ENCODE data around the gene TPRKB.
"Not testable (repeated sequence)": the region's sequence is repeated elsewhere in the genome, so short reads cannot be mapped to it uniquely, and the experiment has no call there.

Gene TPRKB

DNA sequence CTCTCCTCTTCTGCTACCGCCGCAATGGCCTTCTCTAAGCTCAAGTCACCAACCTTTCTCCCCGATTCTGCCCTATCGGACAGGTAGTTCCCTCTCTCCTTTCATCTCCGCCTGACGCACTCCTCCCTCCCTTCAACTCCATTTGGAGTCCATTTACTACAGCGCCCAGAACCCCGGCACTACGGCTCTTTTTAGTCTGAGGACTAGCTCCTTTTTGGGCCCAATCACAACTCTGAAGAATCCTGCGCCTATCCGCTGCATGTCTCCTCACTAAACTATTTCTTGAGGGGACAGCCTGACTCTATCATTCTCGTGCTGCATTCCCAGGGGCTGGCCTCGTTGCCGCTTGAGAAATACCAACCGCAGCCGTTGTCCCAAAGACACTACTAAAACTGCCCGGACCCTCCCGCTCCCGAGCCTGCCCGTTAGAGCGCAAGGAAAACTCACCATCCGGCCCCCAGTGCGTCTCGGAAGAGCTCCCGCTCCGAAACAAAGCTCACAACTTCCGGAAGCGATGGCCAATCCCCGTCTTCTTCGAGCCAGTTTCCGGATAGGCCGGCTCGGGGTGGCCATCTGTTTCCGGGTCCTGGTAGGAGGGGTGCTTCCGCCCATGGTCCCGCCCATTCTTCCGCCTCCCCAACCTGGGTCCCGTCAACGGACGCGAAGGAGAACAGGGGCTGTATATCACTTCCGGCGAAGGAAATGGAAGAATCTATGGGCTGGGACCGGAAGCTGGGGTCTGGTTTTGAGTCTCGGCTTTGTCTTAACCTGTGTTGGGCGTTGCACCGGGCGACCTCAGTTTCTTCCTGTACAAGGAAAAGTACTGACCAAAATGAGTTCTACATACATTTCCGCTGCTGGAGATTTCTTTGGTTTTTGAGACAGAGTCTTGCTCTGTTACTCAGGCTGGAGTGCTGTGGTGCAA, at the start of gene TPRKB:
TPRKB (minus strand) TSS at position 491 of the 925 bp plus-strand sequence. CDS start 2,776 bp downstream, outside the sequence.
- peak; percentile 96 to 97 for DNase-seq

GRCh38 chr2:73783883-73784282, 46.7 kb upstream of the TPRKB start, which contains the start of gene C2orf78:
C2orf78 (plus strand) TSS chr2:73784183; CDS start chr2:73784310, 127 bp downstream.
- not testable (repeated sequence) for DNase-seq

DNA sequence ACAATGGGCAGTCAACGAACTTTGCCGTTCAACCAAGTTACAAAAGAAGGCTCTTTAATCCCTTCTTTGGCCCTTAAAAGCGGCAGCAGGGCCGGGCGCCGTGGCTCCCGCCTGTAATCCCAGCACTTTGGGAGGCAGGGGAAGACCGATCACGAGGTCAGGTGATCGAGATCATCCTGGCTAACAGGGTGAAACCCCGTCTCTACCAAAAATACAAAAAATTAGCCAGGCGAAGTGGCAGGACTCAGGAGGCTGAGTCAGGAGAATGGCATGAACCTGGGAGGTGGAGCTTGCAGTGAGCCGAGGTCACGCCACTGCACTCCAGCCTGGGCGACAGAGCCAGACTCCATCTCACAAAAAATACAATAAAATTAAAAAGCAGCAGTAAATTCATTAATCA, 46.3 kb upstream of the TPRKB start:
- not testable (repeated sequence) for DNase-seq

DNA sequence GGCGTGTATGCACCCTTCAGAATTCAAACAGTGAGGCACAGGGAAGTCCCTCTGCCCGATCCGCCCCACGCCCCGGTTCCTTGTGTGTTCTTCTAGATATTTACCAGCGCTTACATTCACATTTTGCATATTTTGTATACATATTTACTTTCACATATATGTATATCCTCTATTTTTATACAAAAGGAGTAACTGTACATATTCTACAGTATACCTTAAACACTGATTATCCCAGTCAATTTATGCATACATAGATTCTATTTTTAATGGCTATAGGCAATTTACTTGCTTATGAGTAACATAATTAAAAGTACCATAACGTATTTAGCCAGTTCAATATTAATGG, 43.1 kb upstream of the TPRKB start:
- no peak for DNase-seq

- DNase-seq, result peak; percentile 99
These were observed 42.5 kb upstream of the TPRKB start, which contains the start of gene DUSP11 for GRCh38 chr2:73779467-73780236. DUSP11 (minus strand) TSS chr2:73780103; CDS start chr2:73779974, 129 bp downstream.

DNA sequence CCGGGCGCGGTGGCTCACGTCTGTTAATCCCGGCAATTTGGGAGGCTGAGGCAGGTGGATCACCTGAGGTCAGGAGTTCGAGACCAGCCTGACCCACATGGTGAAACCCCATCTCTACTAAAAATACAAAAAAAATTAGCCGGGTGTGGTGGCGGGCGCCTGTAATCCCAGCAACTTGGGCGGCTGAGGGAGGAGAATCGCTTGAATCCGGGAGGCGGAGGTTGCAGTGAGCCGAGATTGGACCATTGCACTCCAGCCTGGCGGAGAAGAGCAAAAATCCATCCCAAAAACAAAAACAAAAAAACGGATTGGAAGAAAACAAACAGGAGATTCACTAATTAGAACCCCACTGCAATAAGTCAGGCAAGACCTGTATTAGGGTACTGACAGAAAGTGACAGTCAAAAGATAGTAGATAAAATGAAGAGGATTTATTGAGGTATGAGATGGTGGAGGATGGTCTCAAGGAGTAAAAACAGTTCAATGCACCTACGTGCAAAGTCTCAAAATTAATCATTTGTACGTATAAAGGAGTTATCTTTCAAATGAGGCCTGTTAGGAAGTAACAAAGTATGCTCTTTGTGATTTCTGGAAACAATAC, 41.8 kb upstream of the TPRKB start:
- not testable (repeated sequence) for DNase-seq

- DNase-seq, result no peak
These were observed 39.8 kb upstream of the TPRKB start for GRCh38 chr2:73776869-73777519.

GRCh38 chr2:73776381-73776780, 39.2 kb upstream of the TPRKB start:
- no peak for DNase-seq

DNA sequence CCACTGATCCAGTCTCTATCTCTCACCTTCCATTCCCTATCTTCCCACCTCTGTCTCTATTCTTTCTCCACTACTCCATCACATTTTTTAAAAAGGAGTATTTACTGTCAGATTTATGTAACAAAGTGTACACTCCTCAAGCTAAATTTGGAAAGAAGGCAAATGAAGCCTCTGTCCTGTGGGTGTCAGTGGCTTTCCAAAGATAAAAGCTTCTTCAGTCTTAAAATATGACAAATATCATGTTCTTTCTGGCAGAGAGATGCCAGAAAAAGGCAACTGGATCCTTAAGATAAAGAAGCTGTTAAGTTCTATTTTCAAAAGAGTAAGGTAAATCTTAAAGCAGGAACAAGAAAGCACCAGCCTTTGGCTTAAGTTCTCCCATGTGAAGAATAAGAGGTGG, 35.7 kb upstream of the TPRKB start:
- no peak for DNase-seq

GRCh38 chr2:73770725-73771124, 33.6 kb upstream of the TPRKB start:
- no peak for DNase-seq

- no peak for DNase-seq
These were observed 29.8 kb upstream of the TPRKB start for GRCh38 chr2:73766994-73767393.

GRCh38 chr2:73766349-73766748, 29.2 kb upstream of the TPRKB start:
- DNase-seq, result no peak

- DNase-seq, result no peak
These were observed 27.8 kb upstream of the TPRKB start for GRCh38 chr2:73764945-73765344.

- DNase-seq, result no peak
These were observed 25.4 kb upstream of the TPRKB start for GRCh38 chr2:73762571-73762970.

- DNase-seq, result no peak
These were observed 22.8 kb upstream of the TPRKB start for GRCh38 chr2:73759904-73760303.

- DNase-seq, result no peak
These were observed 22.2 kb upstream of the TPRKB start for GRCh38 chr2:73759285-73759764.

DNA sequence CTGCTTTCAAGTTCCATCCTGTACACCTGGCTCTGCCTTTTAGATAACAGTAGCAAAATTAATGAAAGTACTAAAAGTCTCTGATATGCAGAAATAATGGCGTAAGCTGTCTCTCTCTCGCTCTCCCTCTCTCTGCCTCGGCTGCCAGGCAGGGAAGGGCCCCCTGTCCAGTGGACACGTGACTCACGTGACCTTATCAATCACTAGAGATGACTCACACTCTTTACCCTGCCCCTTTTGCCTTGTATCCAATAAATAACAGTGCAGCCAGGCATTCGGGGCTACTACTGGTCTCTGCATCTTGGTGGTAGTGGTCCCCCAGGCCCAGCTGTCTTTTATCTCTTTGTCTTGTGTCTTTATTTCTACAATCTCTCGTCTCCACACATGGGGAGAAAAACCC, 17.2 kb upstream of the TPRKB start:
- DNase-seq, result not testable (repeated sequence)

DNA sequence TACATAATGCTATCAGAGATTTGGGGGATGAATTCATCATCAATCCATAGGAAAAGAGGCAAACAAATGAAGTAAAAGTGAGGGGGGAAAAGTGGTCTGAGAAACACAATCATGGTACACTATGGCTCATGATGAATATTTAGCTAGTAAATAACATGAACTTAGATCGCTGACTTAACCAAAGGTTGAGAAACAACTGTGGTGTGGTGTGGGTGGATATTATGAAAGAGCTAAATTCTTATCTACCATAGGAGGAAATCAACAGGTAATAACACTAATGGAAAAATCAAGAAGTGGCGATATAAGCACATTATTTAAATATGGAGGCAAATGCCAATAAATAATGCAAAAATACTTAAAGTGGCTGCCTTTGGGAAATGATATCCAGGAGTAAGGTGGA, 12.2 kb upstream of the TPRKB start:
- DNase-seq, result no peak

DNA sequence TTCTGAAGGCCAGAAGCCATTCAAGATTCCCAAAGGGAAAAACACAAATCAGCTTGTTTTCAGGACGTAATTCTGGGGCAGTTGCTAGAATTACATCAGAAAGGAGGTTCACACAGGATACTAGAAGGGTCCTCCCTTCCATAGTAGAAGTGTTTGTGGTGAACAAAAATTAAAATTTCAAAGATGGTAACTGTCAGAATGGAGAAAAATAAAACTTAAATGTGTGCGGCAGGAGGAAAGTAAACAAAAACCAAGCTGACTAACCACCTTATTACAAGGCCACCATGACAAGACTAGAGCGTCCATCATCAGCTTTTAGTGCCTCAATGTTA, 9.7 kb upstream of the TPRKB start:
- DNase-seq, result no peak

DNA sequence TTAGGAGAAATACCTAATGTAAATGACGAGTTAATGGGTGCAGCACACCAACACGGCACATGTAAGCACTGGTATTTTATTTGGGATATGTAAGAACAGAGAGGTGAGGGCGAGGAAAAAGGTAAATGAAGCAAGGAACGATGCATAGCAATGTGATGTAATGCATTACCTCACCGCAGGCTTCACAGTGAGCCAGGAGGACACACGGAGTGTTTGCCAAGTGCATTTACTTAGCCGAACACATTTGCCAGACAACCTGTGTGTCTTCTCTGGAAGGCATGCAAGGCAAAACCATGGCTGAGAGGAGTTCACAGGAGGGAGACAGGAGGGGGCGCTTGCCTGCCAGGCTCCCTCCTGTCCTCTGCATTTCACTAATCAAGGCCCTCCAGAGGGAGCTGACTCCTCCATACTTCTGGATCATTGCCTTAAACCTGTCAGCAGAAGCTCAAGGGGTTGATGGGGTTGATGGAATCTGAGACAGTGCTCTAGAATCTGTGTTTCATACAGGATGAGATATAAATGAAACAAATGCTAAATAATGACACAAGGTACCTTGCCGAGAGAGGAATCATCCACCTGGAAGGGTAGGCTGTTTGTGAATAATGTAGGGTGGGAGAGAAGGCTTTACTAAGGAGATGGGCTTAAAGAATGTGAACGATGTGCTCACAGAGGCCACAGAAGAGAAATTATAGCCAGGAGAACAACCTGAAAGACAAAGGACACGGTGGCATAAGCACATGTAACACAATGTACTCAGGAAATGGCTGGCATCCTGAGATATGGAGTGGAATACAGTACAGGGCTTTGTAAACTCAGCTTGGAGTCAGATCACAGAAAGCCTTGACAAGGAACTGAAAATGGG, 9.1 kb upstream of the TPRKB start:
- no peak for DNase-seq

GRCh38 chr2:73740767-73741166, 3.6 kb upstream of the TPRKB start:
- no peak for DNase-seq

DNA sequence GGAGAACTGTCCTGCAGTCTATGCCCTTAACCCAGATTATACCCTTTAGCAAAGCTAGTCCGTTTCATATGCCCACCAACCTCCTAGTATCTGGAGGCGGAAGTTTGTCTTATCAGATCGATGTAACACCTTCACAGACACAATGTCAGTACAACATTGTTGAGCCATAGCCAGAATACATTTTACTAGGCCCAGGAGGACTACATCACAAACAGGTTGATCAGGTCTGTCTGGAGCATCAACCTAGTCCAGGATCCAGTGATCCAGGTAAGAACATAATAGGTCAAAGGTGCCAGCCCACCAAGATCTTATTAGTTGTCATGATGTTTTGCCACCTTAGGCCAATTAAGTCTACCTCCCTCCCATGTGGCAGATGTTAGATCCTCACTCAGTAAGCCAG, 2.0 kb upstream of the TPRKB start:
- no peak for DNase-seq
